ENCODE data around the gene ZNF175. TPM values are rescaled to one million over a fixed set of nuclear protein-coding genes. Genes with fewer than 3 reads are reported as not detected.
A peak's percentile ranks its signal among the peaks of the same experiment; 100 is the strongest.

Gene ZNF175
- total and polyA plus RNA-seq, 9 of the 15 experiments (the other 6 are each of a cell fraction or from before 2014, with no cell fraction given) = 3.7 to 37.9 (median 14.0) TPM

DNA sequence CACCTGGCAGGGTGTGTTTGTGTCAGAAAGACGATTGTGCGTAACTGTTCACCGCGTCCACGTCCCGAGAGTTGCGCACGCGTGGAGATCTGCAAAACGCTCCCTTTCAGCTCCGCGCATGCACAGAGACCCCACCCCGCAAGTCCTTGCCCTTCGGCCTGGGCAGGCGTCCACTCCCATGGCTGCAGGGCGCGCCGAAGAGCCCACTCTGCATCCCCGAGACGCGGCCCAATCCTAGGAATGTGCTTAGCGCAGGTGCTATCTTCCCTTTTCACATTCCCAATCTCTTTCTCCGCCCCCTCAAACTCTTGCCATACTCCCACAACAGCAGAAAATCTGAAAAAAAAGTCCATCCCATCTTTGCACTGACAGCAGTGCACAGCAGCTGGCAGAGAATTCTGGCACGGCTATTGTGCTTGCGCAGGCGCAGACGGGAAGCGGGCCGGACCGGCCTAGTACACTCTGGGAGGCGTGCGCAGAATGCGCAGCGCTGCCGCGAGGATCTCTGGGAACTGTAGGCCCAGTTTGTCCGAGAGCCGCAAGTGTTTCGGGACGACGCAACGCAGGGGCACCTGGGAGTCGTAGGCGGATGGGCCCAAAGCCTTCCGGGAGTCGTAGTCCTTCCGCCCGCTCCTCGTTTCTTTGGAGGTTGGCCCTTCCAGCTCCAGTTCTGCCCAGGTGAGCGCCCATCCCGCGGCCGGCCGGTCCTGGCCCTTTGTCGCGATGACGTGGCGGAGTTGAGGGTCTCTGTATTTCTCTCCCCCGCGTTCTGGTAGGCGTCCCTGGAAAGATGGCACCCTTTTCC lies 23.1 kb downstream of the ZNF175 start:
- ChIA-PET CTCF (ENCODE audit: low intra/inter-chr PET ratio) (no interaction called here), POLR2A (interaction anchor here (0.7 to 2.4 kb wide), 6 partner anchors 8 to 120 kb away, joined by 4 to 15 read pairs (median 5); partner anchors contain the start of gene ZNF175)
- H3K9ac ChIP-seq (ENCODE audit: insufficient read depth in 1 of 2, low read depth in 2 of 2, low read length in 2 of 2) = peak overlapping the region; percentile 64 to 93
- H3K4me2 ChIP-seq (ENCODE audit: insufficient read depth, low read length) = peak overlapping the region; percentile 89
- H3K36me3 ChIP-seq (ENCODE audit: control insufficient read depth, insufficient read depth, low read length) = peaks cover 7% of the 10 kb centered on the region; the same call in 1 of the 3 replicates
- ATAC-seq = peak; percentile 100
- H2AFZ ChIP-seq (ENCODE audit: low read depth, low read length) = peak overlapping the region; percentile 89
- peaks cover 23 to 36% of the 10 kb centered on the region in 2 experiments for H3K4me1 ChIP-seq (replicated peaks in 1 of 2; ENCODE audit: control insufficient read depth in 2 of 2, insufficient read depth in 2 of 2, low read length in 2 of 2)
- no TSS peak for BruUV-seq (replicated peaks)
- peak; percentile 95 to 99 (median 97) for DNase-seq (ENCODE audit: extremely low read depth in 1 of 4, low spot score in 3 of 4)
- no peaks in the 10 kb centered on the region for H3K27me3 ChIP-seq (ENCODE audit: control insufficient read depth in 2 of 2, insufficient read depth in 2 of 2, low read length in 2 of 2)
- no peaks in the 10 kb centered on the region for H4K20me1 ChIP-seq (replicated peaks; ENCODE audit: control insufficient read depth, insufficient read depth, low read length)
- no peaks in the 10 kb centered on the region; the same call in 2 of the 3 replicates for H3K79me2 ChIP-seq (ENCODE audit: control insufficient read depth, insufficient read depth, low read length)
- H3K4me3 ChIP-seq = peak overlapping the region; percentile 48
- H3K9me1 ChIP-seq (ENCODE audit: control insufficient read depth, insufficient read depth, low read length) = no peaks in the 10 kb centered on the region
- intact Hi-C loops (cut with micrococcal nuclease) = no loop called here
- peak; percentile 100 for FAIRE-seq
- H3K27ac ChIP-seq (ENCODE audit: extremely low read depth, low read depth, low read length) = peak overlapping the region; percentile 53; the same call in 2 of the 3 replicates
- in situ Hi-C loops (cut with MboI) = no loop called here
- 12% methylated on average over 61 of the region's 61 CpGs for WGBS (ENCODE audit: insufficient coverage, low coverage, missing lambda C conversion rate)
- 0 out of 2 replicates have a peak, but pooled peaks cover under 1% of the 10 kb centered on the region for H3K9me3 ChIP-seq (replicated peaks; ENCODE audit: control insufficient read depth, insufficient read depth, low read depth, low read length)
- no peak for TF ChIP-seq DPF2 (IDR thresholded peaks at IDR 0.05)
- TF ChIP-seq LCOR (CRISPR knock-in tag; IDR thresholded peaks at IDR 0.05) = 0 out of 2 replicates have a peak, but pooled peaks have one; percentile 32
- TF ChIP-seq, protein P1, sequence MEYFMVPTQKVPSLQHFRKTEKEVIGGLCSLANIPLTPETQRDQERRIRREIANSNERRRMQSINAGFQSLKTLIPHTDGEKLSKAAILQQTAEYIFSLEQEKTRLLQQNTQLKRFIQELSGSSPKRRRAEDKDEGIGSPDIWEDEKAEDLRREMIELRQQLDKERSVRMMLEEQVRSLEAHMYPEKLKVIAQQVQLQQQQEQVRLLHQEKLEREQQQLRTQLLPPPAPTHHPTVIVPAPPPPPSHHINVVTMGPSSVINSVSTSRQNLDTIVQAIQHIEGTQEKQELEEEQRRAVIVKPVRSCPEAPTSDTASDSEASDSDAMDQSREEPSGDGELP (CRISPR knock-in tag; IDR thresholded peaks at IDR 0.05; ENCODE audit: borderline replicate concordance) = peak; percentile 93
- no peak for TF ChIP-seq KAT7 (CRISPR knock-in tag; IDR thresholded peaks at IDR 0.05; ENCODE audit: borderline replicate concordance)
- no peak for TF ChIP-seq TOE1 (IDR thresholded peaks at IDR 0.05; ENCODE audit: borderline replicate concordance)
- 0 out of 2 replicates have a peak, but pooled peaks have one; percentile 51 for TF ChIP-seq TOE1 (CRISPR knock-in tag; IDR thresholded peaks at IDR 0.05; ENCODE audit: borderline replicate concordance, low read depth)
- TF ChIP-seq SAFB (IDR thresholded peaks at IDR 0.05; ENCODE audit: borderline replicate concordance, low read depth, low read length) = no peak
- TF ChIP-seq, protein P2, sequence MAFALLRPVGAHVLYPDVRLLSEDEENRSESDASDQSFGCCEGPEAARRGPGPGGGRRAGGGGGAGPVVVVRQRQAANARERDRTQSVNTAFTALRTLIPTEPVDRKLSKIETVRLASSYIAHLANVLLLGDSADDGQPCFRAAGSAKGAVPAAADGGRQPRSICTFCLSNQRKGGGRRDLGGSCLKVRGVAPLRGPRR (CRISPR knock-in tag; IDR thresholded peaks at IDR 0.05) = no peak
- peak; percentile 83; the same call in 1 of the 2 replicates for TF ChIP-seq FOXJ2 (tag; IDR thresholded peaks at IDR 0.05)
- TF ChIP-seq YY1 (IDR thresholded peaks at IDR 0.05; ENCODE audit: borderline replicate concordance in 1 of 3, control insufficient read depth in 1 of 3, extremely low read depth in 1 of 3, insufficient read depth in 3 of 3, insufficient read length in 1 of 3, insufficient replicate concordance in 2 of 3, low read depth in 1 of 3, low read length in 2 of 3) = peak in 2 of 3 experiments; percentile 52 to 56
- peak; percentile 46 to 51; a peak in 3 of 4 replicates for TF ChIP-seq MAZ (CRISPR knock-in tag; conservative IDR thresholded peaks at IDR 0.05 in 1 of 2, IDR thresholded peaks at IDR 0.05 in 1 of 2)
- peak; percentile 98 for TF ChIP-seq CREM (IDR thresholded peaks at IDR 0.05; ENCODE audit: low read depth)
- peak; percentile 96 for TF ChIP-seq ZNF24 (IDR thresholded peaks at IDR 0.05)
- TF ChIP-seq JUN (IDR thresholded peaks at IDR 0.05; ENCODE audit: borderline replicate concordance, low read depth, low read length) = no peak
- TF ChIP-seq JUN (CRISPR knock-in tag; IDR thresholded peaks at IDR 0.05; ENCODE audit: borderline replicate concordance) = no peak
- TF ChIP-seq PML (IDR thresholded peaks at IDR 0.05; ENCODE audit: low read length) = no peak; the same call in 1 of the 2 replicates
- TF ChIP-seq CLOCK (CRISPR knock-in tag; IDR thresholded peaks at IDR 0.05; ENCODE audit: borderline replicate concordance) = no peak

Data from K562 (cell line).